HepG2 (cell line): ENCODE results near the gene SMARCA2. TPM values are rescaled to one million over a fixed set of nuclear protein-coding genes. Genes with fewer than 3 reads are reported as not detected.

Experiments used
- CCAR2 ChIP-seq: fragments of 200-400 bp; formaldehyde crosslinking; optimal IDR thresholded peaks from 2 replicates; pipeline ENCODE3; 2018; ENCODE audit warnings: low read depth, mild to moderate bottlenecking, low read length, moderate library complexity
- CEBPB ChIP-seq: IDR thresholded peaks from 2 replicates; pipeline ENCODE4 v1.6.1; 2011; ENCODE audit warnings: low read depth, low read length, improper control_type of control experiment, borderline replicate concordance
- MEIS1 ChIP-seq: sonication (generic); formaldehyde crosslinking; IDR thresholded peaks from 2 replicates; pipeline ENCODE4 v1.9.0; 2021; ENCODE audit warnings: mild to moderate bottlenecking, missing genetic modification reagents, moderate library complexity, borderline replicate concordance
- MEIS2 ChIP-seq: sonication (generic); formaldehyde crosslinking; IDR thresholded peaks from 2 replicates; pipeline ENCODE4 v1.9.0; 2021; ENCODE audit warnings: mild to moderate bottlenecking, missing genetic modification reagents
- PAXIP1 ChIP-seq: sonication (generic); formaldehyde crosslinking; conservative IDR thresholded peaks from 2 replicates; pipeline ENCODE4 v1.4.0; 2020; ENCODE audit warnings: mild to moderate bottlenecking, missing genetic modification reagents, moderate library complexity
- POLR2AphosphoS5 ChIP-seq: IDR thresholded peaks from 2 replicates; pipeline ENCODE4 v1.6.1; 2012; ENCODE audit warnings: low read depth, low read length
- RNF2 ChIP-seq: fragments of 450-650 bp; conservative IDR thresholded peaks from 2 replicates; pipeline ENCODE4 v1.6.1; 2016; ENCODE audit warnings: low read depth
- YEATS4 ChIP-seq: sonication (generic); formaldehyde crosslinking; IDR thresholded peaks from 2 replicates; pipeline ENCODE4 v1.4.0; 2020; ENCODE audit warnings: missing genetic modification reagents, borderline replicate concordance
- ZKSCAN8 ChIP-seq: IDR thresholded peaks from 2 replicates; pipeline ENCODE4 v1.6.1; 2016; ENCODE audit warnings: borderline replicate concordance, missing genetic modification reagents, missing compliant biosample characterization
- ZMYM4 ChIP-seq: sonication (generic); formaldehyde crosslinking; IDR thresholded peaks from 2 replicates; pipeline ENCODE4 v1.8.1; 2023; ENCODE audit warnings: mild to moderate bottlenecking, missing genetic modification reagents
- ZNF281 ChIP-seq: sonication (generic); formaldehyde crosslinking; IDR thresholded peaks from 2 replicates; pipeline ENCODE4 v1.4.0; 2020; ENCODE audit warnings: missing genetic modification reagents, borderline replicate concordance
- ZNF430 ChIP-seq: sonication (generic); formaldehyde crosslinking; IDR thresholded peaks from 2 replicates; pipeline ENCODE4 v1.9.0; 2021; ENCODE audit warnings: mild to moderate bottlenecking, missing genetic modification reagents
- ZNF547 ChIP-seq: sonication (generic); formaldehyde crosslinking; IDR thresholded peaks from 2 replicates; pipeline ENCODE4 v1.5.1; 2020; ENCODE audit warnings: mild to moderate bottlenecking, missing genetic modification reagents
- ZNF780A ChIP-seq: sonication (generic); formaldehyde crosslinking; IDR thresholded peaks from 2 replicates; pipeline ENCODE4 v1.8.0; 2022; ENCODE audit warnings: mild to moderate bottlenecking, missing genetic modification reagents, moderate library complexity
- ZNF878 ChIP-seq: sonication (generic); formaldehyde crosslinking; IDR thresholded peaks from 2 replicates; pipeline ENCODE4 v1.8.1; 2023; ENCODE audit warnings: mild to moderate bottlenecking, missing genetic modification reagents, moderate library complexity
- ZNF891 ChIP-seq: sonication (generic); formaldehyde crosslinking; IDR thresholded peaks from 2 replicates; pipeline ENCODE4 v1.5.0; 2020; ENCODE audit warnings: mild to moderate bottlenecking, missing genetic modification reagents
- polyA plus RNA-seq, 8 experiments: library from polyadenylated mRNA; depleted of rRNA in 3 of 8; stranded (reverse) in 7 of 8; unstranded in 1 of 8; fragments of >200 nt; fragmentation: Illumina TruSeq in 4 of 8; extraction: Trizol in 4 of 8; gene quantifications; 2 replicates each; pipeline versions ENCODE4 v1.2.1 to v1.2.3, GENCODE V29; 2011 to 2016; ENCODE audit warnings: low read depth in 4 of 8, missing spikeins in 1 of 8, mixed read lengths in 1 of 8; ENCODE audit not compliant: insufficient read depth in 1 of 8
- total RNA-seq, 5 experiments: library from RNA; depleted of rRNA; stranded (reverse); fragments of >200 nt; fragmentation: Illumina TruSeq; extraction: Trizol; gene quantifications; 2 replicates each; pipeline ENCODE4 v1.2.3, GENCODE V29; 2016; ENCODE audit warnings: low read depth in 1 of 5
- TF ChIP-seq, protein P1 (sequence below): sonication (generic); formaldehyde crosslinking; IDR thresholded peaks from 2 replicates; pipeline ENCODE4 v1.8.0; 2022; ENCODE audit warnings: mild to moderate bottlenecking, missing genetic modification reagents, moderate library complexity
- TF ChIP-seq, protein P2 (sequence below): sonication (generic); formaldehyde crosslinking; IDR thresholded peaks from 2 replicates; pipeline ENCODE4 v1.5.1; 2020; ENCODE audit warnings: missing genetic modification reagents, mild to moderate bottlenecking, borderline replicate concordance

Gene SMARCA2
- total and polyA plus RNA-seq, 2 of the 13 experiments (the other 11 are each of a cell fraction or from before 2014, with no cell fraction given) = 22.5 to 23.7 TPM

GRCh38 chr9:2014696-2015580 is at the start of gene SMARCA2 (continued):
- TF ChIP-seq, protein P1, sequence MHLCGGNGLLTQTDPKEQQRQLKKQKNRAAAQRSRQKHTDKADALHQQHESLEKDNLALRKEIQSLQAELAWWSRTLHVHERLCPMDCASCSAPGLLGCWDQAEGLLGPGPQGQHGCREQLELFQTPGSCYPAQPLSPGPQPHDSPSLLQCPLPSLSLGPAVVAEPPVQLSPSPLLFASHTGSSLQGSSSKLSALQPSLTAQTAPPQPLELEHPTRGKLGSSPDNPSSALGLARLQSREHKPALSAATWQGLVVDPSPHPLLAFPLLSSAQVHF (CRISPR knock-in tag) = no peak
- TF ChIP-seq PAXIP1 (CRISPR knock-in tag) (no peak; the same call in 1 of the 2 replicates), ZNF430 (0 out of 2 replicates have a peak, but pooled peaks have one; percentile 57), POLR2AphosphoS5 (peak; percentile 57), RNF2 (peak; percentile 78), YEATS4 (CRISPR knock-in tag) (peak; percentile 58; the same call in 1 of the 2 replicates), ZNF281 (CRISPR knock-in tag) (peak; percentile 51; the same call in 1 of the 2 replicates), CEBPB (no peak), MEIS1 (0 out of 2 replicates have a peak, but pooled peaks have one; percentile 32), ZNF891 (CRISPR knock-in tag) (peak; percentile 40; the same call in 1 of the 2 replicates), ZNF878 (CRISPR knock-in tag) (0 out of 2 replicates have a peak, but pooled peaks have one; percentile 40), ZNF547 (0 out of 2 replicates have a peak, but pooled peaks have one; percentile 31), CCAR2 (no peak), ZKSCAN8 (CRISPR knock-in tag) (no peak), ZNF780A (0 out of 2 replicates have a peak, but pooled peaks have one; percentile 58), ZMYM4 (CRISPR knock-in tag) (peak; percentile 78; the same call in 1 of the 2 replicates), MEIS2 (0 out of 2 replicates have a peak, but pooled peaks have one; percentile 63)
- TF ChIP-seq, protein P2, sequence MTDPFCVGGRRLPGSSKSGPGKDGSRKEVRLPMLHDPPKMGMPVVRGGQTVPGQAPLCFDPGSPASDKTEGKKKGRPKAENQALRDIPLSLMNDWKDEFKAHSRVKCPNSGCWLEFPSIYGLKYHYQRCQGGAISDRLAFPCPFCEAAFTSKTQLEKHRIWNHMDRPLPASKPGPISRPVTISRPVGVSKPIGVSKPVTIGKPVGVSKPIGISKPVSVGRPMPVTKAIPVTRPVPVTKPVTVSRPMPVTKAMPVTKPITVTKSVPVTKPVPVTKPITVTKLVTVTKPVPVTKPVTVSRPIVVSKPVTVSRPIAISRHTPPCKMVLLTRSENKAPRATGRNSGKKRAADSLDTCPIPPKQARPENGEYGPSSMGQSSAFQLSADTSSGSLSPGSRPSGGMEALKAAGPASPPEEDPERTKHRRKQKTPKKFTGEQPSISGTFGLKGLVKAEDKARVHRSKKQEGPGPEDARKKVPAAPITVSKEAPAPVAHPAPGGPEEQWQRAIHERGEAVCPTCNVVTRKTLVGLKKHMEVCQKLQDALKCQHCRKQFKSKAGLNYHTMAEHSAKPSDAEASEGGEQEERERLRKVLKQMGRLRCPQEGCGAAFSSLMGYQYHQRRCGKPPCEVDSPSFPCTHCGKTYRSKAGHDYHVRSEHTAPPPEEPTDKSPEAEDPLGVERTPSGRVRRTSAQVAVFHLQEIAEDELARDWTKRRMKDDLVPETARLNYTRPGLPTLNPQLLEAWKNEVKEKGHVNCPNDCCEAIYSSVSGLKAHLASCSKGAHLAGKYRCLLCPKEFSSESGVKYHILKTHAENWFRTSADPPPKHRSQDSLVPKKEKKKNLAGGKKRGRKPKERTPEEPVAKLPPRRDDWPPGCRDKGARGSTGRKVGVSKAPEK = peak; percentile 41; the same call in 1 of the 2 replicates
